MCF 10A (cell line): Measurements from ENCODE around the gene RGR. TPM values are rescaled to one million over a fixed set of nuclear protein-coding genes. Genes with fewer than 3 reads are reported as not detected.

Experiments
- BruUV-seq: library from RNA; stranded (reverse); fragments of 400-500 nt; replicated peaks from 2 replicates; lab custom pipeline; 2021; lab: Mats Ljungman, UMichigan
- CTCF ChIA-PET: fragments of 300-600 bp; sonication (Branson Sonifier 250); formaldehyde crosslinking; extraction: SDS; loops from one replicate; lab custom pipeline; 2021; ENCODE audit warnings: antibody characterized with exemption, inconsistent platforms; lab: Yijun Ruan, JAX
- POLR2A ChIA-PET: fragments of 300-600, 350-650 bp; sonication (Branson Sonifier 250); formaldehyde crosslinking; extraction: SDS; loops from one replicate; lab custom pipeline; 2020; ENCODE audit warnings: antibody characterized with exemption, inconsistent platforms; lab: Yijun Ruan, JAX
- DNase-seq: peaks from one replicate; pipeline ENCODE4 v3.0.0-alpha.2; 2018; ENCODE audit not compliant: unreplicated experiment
- H3K27ac Mint-ChIP-seq: one replicate; pipeline ENCODE4 v1.8.0; 2022; ENCODE audit warnings: mild to moderate bottlenecking, low read depth, mixed read lengths; ENCODE audit not compliant: unreplicated experiment
- H3K27me3 Mint-ChIP-seq: one replicate; pipeline ENCODE4 v1.8.0; 2022; ENCODE audit warnings: mixed read lengths; ENCODE audit not compliant: insufficient read depth, unreplicated experiment
- H3K36me3 Mint-ChIP-seq: one replicate; pipeline ENCODE4 v1.8.0; 2022; ENCODE audit warnings: mild to moderate bottlenecking, moderate library complexity, mixed read lengths; ENCODE audit not compliant: insufficient read depth, unreplicated experiment
- H3K4me1 Mint-ChIP-seq: one replicate; pipeline ENCODE4 v1.8.0; 2022; ENCODE audit warnings: mixed read lengths; ENCODE audit not compliant: insufficient read depth, unreplicated experiment
- H3K4me3 Mint-ChIP-seq: one replicate; pipeline ENCODE4 v1.8.0; 2022; ENCODE audit warnings: mild to moderate bottlenecking, moderate library complexity, mixed read lengths; ENCODE audit not compliant: unreplicated experiment
- H3K9me3 Mint-ChIP-seq: one replicate; pipeline ENCODE4 v1.8.0; 2022; ENCODE audit warnings: mixed read lengths; ENCODE audit not compliant: unreplicated experiment
- intact Hi-C: fragments of 100-400 bp; cut with micrococcal nuclease; formaldehyde crosslinking; loops from 2 replicates; pipeline ENCODE4 v1.14.1; 2022
- total RNA-seq: library from RNA; stranded (reverse); gene quantifications from 2 replicates; pipeline ENCODE4 v1.2.3, GENCODE V29; 2022
- TF ChIP-seq, protein P1 (sequence below): fragments of 200-600 bp; IDR thresholded peaks from one replicate; pipeline ENCODE4 v1.8.0; 2022; ENCODE audit warnings: antibody characterized with exemption, mild to moderate bottlenecking; ENCODE audit not compliant: unreplicated experiment

The RGR gene
- total RNA-seq, 1 experiment from 2014 or later: not detected

DNA sequence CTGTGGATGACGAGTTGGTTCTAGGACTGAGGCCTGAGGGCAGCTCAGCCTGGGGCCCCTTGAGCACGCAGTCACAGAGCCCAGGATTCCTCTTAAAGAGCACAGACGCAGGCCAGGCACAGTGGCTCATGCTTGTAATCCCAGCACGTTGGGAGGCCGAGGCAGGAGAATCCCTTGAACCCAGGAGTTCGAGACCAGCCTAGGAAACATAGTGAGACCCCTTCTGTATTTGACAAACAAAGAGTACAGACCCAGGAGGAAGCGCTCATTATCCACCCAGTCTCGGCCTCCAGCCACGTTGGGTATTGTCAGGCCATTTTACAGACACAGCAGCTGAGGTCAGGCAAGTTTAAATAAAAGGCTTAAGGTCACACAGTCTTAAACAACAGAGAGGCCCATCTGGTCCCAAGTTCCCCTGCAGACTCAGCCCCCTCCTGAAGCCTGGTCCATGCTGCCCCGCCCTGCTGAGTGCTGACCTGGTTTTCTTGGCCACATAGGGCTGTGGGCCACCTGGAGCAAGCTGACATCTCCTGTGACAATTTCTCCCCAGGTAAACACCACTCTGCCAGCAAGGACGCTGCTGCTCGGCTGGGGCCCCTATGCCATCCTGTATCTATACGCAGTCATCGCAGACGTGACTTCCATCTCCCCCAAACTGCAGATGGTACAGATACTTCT lies 12.6 kb downstream of the RGR start:
- no TSS peak for BruUV-seq
- intact Hi-C loops: no loop called here
- no peak overlapping the region for H3K27ac Mint-ChIP-seq
- H3K9me3 Mint-ChIP-seq: no peaks in the 10 kb centered on the region
- no peaks in the 10 kb centered on the region for H3K36me3 Mint-ChIP-seq
- CTCF ChIA-PET: interaction anchor here (0.6 to 1.7 kb wide), 4 partner anchors 8 to 283 kb away, joined by 3 to 4 read pairs (median 3); no protein-coding TSS in a partner anchor
- POLR2A ChIA-PET: no interaction called here
- DNase-seq: no peak
- no peak overlapping the region for H3K4me3 Mint-ChIP-seq
- no peaks in the 10 kb centered on the region for H3K4me1 Mint-ChIP-seq
- H3K27me3 Mint-ChIP-seq: peaks cover 13% of the 10 kb centered on the region
- TF ChIP-seq, protein P1, sequence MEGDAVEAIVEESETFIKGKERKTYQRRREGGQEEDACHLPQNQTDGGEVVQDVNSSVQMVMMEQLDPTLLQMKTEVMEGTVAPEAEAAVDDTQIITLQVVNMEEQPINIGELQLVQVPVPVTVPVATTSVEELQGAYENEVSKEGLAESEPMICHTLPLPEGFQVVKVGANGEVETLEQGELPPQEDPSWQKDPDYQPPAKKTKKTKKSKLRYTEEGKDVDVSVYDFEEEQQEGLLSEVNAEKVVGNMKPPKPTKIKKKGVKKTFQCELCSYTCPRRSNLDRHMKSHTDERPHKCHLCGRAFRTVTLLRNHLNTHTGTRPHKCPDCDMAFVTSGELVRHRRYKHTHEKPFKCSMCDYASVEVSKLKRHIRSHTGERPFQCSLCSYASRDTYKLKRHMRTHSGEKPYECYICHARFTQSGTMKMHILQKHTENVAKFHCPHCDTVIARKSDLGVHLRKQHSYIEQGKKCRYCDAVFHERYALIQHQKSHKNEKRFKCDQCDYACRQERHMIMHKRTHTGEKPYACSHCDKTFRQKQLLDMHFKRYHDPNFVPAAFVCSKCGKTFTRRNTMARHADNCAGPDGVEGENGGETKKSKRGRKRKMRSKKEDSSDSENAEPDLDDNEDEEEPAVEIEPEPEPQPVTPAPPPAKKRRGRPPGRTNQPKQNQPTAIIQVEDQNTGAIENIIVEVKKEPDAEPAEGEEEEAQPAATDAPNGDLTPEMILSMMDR: no peak

DNA sequence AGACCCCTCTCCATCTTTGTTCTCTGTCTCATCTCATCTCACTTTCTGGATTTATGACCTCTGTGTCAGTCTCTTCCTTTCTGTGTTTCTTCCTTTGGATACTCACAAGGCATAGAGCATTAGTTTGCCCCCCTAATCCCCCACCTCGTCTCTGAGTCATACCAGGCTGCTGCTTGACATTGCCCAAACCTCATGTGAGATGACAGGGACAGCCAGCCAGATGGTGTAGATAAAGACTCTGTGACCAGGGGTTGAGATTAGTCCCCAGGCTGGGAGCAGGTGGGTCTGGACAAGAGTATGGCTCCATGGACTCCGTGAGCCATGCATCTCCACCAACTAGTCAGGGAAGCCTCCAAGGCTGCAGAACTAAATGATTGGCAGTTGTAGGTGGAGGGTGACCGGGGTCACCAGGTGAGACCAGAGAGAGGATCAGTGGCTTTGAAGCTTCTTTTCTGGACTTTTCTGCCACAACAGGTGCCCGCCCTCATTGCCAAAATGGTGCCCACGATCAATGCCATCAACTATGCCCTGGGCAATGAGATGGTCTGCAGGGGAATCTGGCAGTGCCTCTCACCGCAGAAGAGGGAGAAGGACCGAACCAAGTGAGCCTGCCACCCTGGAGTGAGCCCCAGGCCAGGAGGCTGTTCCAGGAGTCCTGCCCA lies 13.3 kb downstream of the RGR start:
- Mint-ChIP-seq H3K27ac (no peak overlapping the region), H3K4me1 (no peaks in the 10 kb centered on the region), H3K9me3 (no peaks in the 10 kb centered on the region), H3K27me3 (peaks cover 20% of the 10 kb centered on the region), H3K36me3 (no peaks in the 10 kb centered on the region), H3K4me3 (no peak overlapping the region)
- ChIA-PET POLR2A (no interaction called here), CTCF (interaction anchor here (1.3 to 1.7 kb wide), 2 partner anchors 10 to 279 kb away, joined by 4 to 6 read pairs; no protein-coding TSS in a partner anchor)
- BruUV-seq: no TSS peak
- intact Hi-C loops: no loop called here
- no peak for DNase-seq
- TF ChIP-seq, protein P1: no peak

DNA sequence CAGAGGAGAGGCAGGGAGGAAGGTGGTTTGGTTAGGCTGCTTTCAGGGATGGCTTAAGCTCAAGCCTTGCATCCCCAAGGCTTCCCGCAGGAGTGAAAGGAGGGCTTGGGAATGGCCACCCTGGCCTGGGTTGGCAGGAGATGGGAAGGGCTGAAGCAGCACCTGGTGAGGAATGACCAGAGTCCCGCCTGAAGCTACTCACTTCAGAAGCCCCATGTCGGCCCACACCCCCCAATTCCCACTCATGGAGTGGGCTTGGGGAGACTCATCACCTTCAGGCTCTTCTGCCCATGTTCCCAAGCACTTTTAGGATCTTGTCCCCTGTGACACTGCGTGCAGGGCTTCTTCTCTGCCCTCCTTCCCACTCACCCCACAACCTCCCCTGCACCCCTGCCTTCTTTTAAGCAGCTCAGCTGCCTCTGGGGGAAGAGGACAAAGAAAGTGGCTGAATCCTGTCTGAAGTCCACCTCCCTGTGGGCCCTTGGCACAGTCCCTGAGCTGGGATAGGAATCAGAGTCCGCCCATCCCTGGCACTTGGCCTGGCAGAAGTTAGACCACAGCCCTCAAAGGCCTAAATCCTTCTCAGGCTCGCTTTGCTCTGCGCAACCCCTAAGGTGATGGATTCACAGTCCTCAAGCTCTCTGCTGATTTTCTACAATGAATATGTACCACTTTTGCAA lies 16.5 kb downstream of the RGR start:
- Mint-ChIP-seq H3K9me3 (no peaks in the 10 kb centered on the region), H3K27me3 (peaks cover 14% of the 10 kb centered on the region), H3K36me3 (no peaks in the 10 kb centered on the region), H3K4me3 (no peak overlapping the region), H3K4me1 (no peaks in the 10 kb centered on the region), H3K27ac (no peak overlapping the region)
- DNase-seq: no peak
- intact Hi-C loops: loop anchor here (10.0 kb wide), 1 partner anchor 483 kb away; no protein-coding TSS in a partner anchor
- no TSS peak for BruUV-seq
- POLR2A ChIA-PET: no interaction called here
- CTCF ChIA-PET: interaction anchor here (0.6 to 1.9 kb wide), 3 partner anchors 10 to 1524 kb away, joined by 3 to 16 read pairs (median 3); no protein-coding TSS in a partner anchor
- TF ChIP-seq, protein P1: no peak
